Measurements from ENCODE around the gene MT3.
"Not testable (repeated sequence)": the region's sequence is repeated elsewhere in the genome, so short reads cannot be mapped to it uniquely, and the experiment has no call there.

Gene MT3

GRCh38 chr16:56617212-56618085 lies 28.1 kb downstream of the MT3 start:
- peak overlapping the region; percentile 55 for H3K4me3 ChIP-seq (ENCODE audit: low read depth, low read length)
- TF ChIP-seq CTCF (IDR thresholded peaks at IDR 0.05; ENCODE audit: low read depth, low read length) = no peak

GRCh38 chr16:56618138-56618537 lies 28.8 kb downstream of the MT3 start:
- peak overlapping the region; percentile 55 for H3K4me3 ChIP-seq (ENCODE audit: low read depth, low read length)
- no peak for TF ChIP-seq CTCF (IDR thresholded peaks at IDR 0.05; ENCODE audit: low read depth, low read length)

- H3K4me3 ChIP-seq (ENCODE audit: low read depth, low read length) = no peak overlapping the region
- no peak for TF ChIP-seq CTCF (IDR thresholded peaks at IDR 0.05; ENCODE audit: low read depth, low read length)
Observed at GRCh38 chr16:56620339-56620897, 31.1 kb downstream of the MT3 start.

- H3K4me3 ChIP-seq (ENCODE audit: low read depth, low read length) = not testable (repeated sequence)
Observed at GRCh38 chr16:56621665-56622445, 32.5 kb downstream of the MT3 start.

GRCh38 chr16:56623184-56623583 lies 33.9 kb downstream of the MT3 start:
- not testable (repeated sequence) for H3K4me3 ChIP-seq (ENCODE audit: low read depth, low read length)

GRCh38 chr16:56623637-56624036 lies 34.3 kb downstream of the MT3 start:
- H3K4me3 ChIP-seq (ENCODE audit: low read depth, low read length) = no peak overlapping the region
- no peak for TF ChIP-seq CTCF (IDR thresholded peaks at IDR 0.05; ENCODE audit: low read depth, low read length)

- TF ChIP-seq CTCF (IDR thresholded peaks at IDR 0.05; ENCODE audit: low read depth, low read length) = no peak
- H3K4me3 ChIP-seq (ENCODE audit: low read depth, low read length) = peak within 1 kb of the TSS; percentile 57
Observed at GRCh38 chr16:56625140-56625942, 36.0 kb downstream of the MT3 start, which contains the start of gene MT1E. Gene MT1E, plus strand, starts transcription at chr16:56625781. Its CDS starts 71 bp downstream, at chr16:56625852.
